SH-SY5Y (cell line): Measurements from ENCODE around the gene DIAPH3.

Source experiments
- GATA2 ChIP-seq: IDR thresholded peaks from 2 replicates; pipeline ENCODE4 v1.6.1; 2011; ENCODE audit warnings: mild to moderate bottlenecking, low read depth, low read length
- GATA3 ChIP-seq: IDR thresholded peaks from 2 replicates; pipeline ENCODE4 v1.6.1; 2011; ENCODE audit warnings: low read depth, mild to moderate bottlenecking, low read length, moderate library complexity

GRCh38 chr13:60158321-60158801, 5.4 kb downstream of the DIAPH3 start:
- no peak for TF ChIP-seq GATA2
- TF ChIP-seq GATA3 = no peak
